ENCODE results near the gene MEIS1. TPM values are rescaled to one million over a fixed set of nuclear protein-coding genes. Genes with fewer than 3 reads are reported as not detected.

Gene MEIS1
- total and polyA plus RNA-seq, 2 experiments from 2014 or later, result 0.16 to 0.28 TPM

DNA sequence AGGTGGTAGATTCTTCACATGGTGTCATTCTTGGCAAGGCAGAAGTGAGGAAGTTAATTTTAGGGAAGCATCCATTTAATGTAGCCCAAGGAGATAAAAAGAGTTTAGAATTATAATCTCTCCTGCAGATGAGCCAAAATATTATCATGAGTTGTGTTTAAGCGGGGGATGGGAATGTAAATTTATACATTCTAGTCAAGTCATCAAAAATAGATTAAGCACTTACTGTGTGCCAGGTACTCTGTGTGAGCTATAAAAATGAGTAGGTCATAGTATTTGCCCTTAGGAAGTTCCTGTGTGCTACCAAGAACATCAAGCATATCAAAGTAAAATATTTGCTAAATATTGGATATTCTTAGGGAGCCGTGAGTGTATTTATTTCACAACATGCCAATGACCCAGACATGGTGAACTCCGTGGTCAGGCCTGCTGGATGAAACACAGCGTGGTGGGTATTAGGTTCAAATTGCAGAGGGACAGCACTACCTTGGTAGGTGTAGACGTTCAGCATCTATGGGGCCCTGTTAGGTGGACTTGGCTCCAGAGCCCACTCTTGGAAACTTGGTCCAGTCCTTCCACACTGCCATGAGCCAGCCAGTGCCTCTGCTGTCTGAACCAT lies 37.4 kb downstream of the MEIS1 start (continued):
- TF ChIP-seq, protein P1, sequence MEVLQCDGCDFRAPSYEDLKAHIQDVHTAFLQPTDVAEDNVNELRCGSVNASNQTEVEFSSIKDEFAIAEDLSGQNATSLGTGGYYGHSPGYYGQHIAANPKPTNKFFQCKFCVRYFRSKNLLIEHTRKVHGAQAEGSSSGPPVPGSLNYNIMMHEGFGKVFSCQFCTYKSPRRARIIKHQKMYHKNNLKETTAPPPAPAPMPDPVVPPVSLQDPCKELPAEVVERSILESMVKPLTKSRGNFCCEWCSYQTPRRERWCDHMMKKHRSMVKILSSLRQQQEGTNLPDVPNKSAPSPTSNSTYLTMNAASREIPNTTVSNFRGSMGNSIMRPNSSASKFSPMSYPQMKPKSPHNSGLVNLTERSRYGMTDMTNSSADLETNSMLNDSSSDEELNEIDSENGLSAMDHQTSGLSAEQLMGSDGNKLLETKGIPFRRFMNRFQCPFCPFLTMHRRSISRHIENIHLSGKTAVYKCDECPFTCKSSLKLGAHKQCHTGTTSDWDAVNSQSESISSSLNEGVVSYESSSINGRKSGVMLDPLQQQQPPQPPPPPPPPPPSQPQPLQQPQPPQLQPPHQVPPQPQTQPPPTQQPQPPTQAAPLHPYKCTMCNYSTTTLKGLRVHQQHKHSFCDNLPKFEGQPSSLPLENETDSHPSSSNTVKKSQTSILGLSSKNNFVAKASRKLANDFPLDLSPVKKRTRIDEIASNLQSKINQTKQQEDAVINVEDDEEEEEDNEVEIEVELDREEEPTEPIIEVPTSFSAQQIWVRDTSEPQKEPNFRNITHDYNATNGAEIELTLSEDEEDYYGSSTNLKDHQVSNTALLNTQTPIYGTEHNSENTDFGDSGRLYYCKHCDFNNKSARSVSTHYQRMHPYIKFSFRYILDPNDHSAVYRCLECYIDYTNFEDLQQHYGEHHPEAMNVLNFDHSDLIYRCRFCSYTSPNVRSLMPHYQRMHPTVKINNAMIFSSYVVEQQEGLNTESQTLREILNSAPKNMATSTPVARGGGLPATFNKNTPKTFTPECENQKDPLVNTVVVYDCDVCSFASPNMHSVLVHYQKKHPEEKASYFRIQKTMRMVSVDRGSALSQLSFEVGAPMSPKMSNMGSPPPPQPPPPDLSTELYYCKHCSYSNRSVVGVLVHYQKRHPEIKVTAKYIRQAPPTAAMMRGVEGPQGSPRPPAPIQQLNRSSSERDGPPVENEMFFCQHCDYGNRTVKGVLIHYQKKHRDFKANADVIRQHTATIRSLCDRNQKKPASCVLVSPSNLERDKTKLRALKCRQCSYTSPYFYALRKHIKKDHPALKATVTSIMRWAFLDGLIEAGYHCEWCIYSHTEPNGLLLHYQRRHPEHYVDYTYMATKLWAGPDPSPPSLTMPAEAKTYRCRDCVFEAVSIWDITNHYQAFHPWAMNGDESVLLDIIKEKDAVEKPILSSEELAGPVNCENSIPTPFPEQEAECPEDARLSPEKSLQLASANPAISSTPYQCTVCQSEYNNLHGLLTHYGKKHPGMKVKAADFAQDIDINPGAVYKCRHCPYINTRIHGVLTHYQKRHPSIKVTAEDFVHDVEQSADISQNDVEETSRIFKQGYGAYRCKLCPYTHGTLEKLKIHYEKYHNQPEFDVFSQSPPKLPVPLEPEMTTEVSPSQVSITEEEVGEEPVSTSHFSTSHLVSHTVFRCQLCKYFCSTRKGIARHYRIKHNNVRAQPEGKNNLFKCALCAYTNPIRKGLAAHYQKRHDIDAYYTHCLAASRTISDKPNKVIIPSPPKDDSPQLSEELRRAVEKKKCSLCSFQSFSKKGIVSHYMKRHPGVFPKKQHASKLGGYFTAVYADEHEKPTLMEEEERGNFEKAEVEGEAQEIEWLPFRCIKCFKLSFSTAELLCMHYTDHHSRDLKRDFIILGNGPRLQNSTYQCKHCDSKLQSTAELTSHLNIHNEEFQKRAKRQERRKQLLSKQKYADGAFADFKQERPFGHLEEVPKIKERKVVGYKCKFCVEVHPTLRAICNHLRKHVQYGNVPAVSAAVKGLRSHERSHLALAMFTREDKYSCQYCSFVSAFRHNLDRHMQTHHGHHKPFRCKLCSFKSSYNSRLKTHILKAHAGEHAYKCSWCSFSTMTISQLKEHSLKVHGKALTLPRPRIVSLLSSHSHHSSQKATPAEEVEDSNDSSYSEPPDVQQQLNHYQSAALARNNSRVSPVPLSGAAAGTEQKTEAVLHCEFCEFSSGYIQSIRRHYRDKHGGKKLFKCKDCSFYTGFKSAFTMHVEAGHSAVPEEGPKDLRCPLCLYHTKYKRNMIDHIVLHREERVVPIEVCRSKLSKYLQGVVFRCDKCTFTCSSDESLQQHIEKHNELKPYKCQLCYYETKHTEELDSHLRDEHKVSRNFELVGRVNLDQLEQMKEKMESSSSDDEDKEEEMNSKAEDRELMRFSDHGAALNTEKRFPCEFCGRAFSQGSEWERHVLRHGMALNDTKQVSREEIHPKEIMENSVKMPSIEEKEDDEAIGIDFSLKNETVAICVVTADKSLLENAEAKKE (CRISPR knock-in tag; IDR thresholded peaks at IDR 0.05), result no peak
- TF ChIP-seq EZH2phosphoT487 (IDR thresholded peaks at IDR 0.05; ENCODE audit: unreplicated experiment) (no peak), JUNB (IDR thresholded peaks at IDR 0.05; ENCODE audit: unreplicated experiment) (no peak), POLR2AphosphoS5 (IDR thresholded peaks at IDR 0.05; ENCODE audit: low read depth) (no peak), ZNF331 (CRISPR knock-in tag; IDR thresholded peaks at IDR 0.05; ENCODE audit: low read depth) (no peak)
- TF ChIP-seq, protein P2, sequence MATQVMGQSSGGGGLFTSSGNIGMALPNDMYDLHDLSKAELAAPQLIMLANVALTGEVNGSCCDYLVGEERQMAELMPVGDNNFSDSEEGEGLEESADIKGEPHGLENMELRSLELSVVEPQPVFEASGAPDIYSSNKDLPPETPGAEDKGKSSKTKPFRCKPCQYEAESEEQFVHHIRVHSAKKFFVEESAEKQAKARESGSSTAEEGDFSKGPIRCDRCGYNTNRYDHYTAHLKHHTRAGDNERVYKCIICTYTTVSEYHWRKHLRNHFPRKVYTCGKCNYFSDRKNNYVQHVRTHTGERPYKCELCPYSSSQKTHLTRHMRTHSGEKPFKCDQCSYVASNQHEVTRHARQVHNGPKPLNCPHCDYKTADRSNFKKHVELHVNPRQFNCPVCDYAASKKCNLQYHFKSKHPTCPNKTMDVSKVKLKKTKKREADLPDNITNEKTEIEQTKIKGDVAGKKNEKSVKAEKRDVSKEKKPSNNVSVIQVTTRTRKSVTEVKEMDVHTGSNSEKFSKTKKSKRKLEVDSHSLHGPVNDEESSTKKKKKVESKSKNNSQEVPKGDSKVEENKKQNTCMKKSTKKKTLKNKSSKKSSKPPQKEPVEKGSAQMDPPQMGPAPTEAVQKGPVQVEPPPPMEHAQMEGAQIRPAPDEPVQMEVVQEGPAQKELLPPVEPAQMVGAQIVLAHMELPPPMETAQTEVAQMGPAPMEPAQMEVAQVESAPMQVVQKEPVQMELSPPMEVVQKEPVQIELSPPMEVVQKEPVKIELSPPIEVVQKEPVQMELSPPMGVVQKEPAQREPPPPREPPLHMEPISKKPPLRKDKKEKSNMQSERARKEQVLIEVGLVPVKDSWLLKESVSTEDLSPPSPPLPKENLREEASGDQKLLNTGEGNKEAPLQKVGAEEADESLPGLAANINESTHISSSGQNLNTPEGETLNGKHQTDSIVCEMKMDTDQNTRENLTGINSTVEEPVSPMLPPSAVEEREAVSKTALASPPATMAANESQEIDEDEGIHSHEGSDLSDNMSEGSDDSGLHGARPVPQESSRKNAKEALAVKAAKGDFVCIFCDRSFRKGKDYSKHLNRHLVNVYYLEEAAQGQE (IDR thresholded peaks at IDR 0.05; ENCODE audit: unreplicated experiment), result no peak
